ENCODE measurements around the gene UBA7.
"Not testable (repeated sequence)": the region's sequence is repeated elsewhere in the genome, so short reads cannot be mapped to it uniquely, and the experiment has no call there.

Gene UBA7

GRCh38 chr3:49790626-49791411 lies 22.9 kb downstream of the UBA7 start:
- Histone ChIP-seq H3K36me3 (ENCODE audit: insufficient read depth, low read length) (no peaks in the 10 kb centered on the region), H3K27me3 (ENCODE audit: insufficient read depth, low read length) (no peaks in the 10 kb centered on the region), H3K27ac (ENCODE audit: low read depth, low read length) (no peak overlapping the region), H3K4me3 (ENCODE audit: low read length) (no peak overlapping the region), H3K4me1 (ENCODE audit: insufficient read depth, low read length) (peaks cover 8% of the 10 kb centered on the region; the same call in 1 of the 2 replicates), H3K9ac (ENCODE audit: low read depth, low read length) (no peak overlapping the region), H3K9me3 (ENCODE audit: insufficient read depth, low read depth, low read length) (no peaks in the 10 kb centered on the region)
- 68% methylated on average over 7 of the region's 9 CpGs for WGBS

- Histone ChIP-seq H3K27me3 (ENCODE audit: insufficient read depth, low read length) (no peaks in the 10 kb centered on the region), H3K9ac (ENCODE audit: low read depth, low read length) (no peak overlapping the region), H3K36me3 (ENCODE audit: insufficient read depth, low read length) (peaks cover 4% of the 10 kb centered on the region; the same call in 1 of the 2 replicates), H3K9me3 (ENCODE audit: insufficient read depth, low read depth, low read length) (no peaks in the 10 kb centered on the region), H3K4me1 (ENCODE audit: insufficient read depth, low read length) (peaks cover 12% of the 10 kb centered on the region; the same call in 1 of the 2 replicates), H3K27ac (ENCODE audit: low read depth, low read length) (no peak overlapping the region), H3K4me3 (ENCODE audit: low read length) (no peak overlapping the region)
- WGBS: 96% methylated on average over 2 of the region's 2 CpGs
Observed at GRCh38 chr3:49788056-49788455, 25.7 kb downstream of the UBA7 start.

GRCh38 chr3:49787536-49787935 lies 26.2 kb downstream of the UBA7 start:
- no peaks in the 10 kb centered on the region for H3K9me3 ChIP-seq (ENCODE audit: insufficient read depth, low read depth, low read length)
- peaks cover 4% of the 10 kb centered on the region; the same call in 1 of the 2 replicates for H3K36me3 ChIP-seq (ENCODE audit: insufficient read depth, low read length)
- H3K27me3 ChIP-seq (ENCODE audit: insufficient read depth, low read length): no peaks in the 10 kb centered on the region
- peaks cover 12% of the 10 kb centered on the region; the same call in 1 of the 2 replicates for H3K4me1 ChIP-seq (ENCODE audit: insufficient read depth, low read length)
- WGBS: 94% methylated on average over 5 of the region's 5 CpGs
- H3K27ac ChIP-seq (ENCODE audit: low read depth, low read length): no peak overlapping the region
- no peak overlapping the region for H3K9ac ChIP-seq (ENCODE audit: low read depth, low read length)
- H3K4me3 ChIP-seq (ENCODE audit: low read length): no peak overlapping the region

- Histone ChIP-seq H3K9ac (ENCODE audit: low read depth, low read length) (no peak overlapping the region), H3K9me3 (ENCODE audit: insufficient read depth, low read depth, low read length) (no peaks in the 10 kb centered on the region), H3K27ac (ENCODE audit: low read depth, low read length) (no peak overlapping the region), H3K4me3 (ENCODE audit: low read length) (peak overlapping the region; percentile 90; the same call in 1 of the 2 replicates), H3K27me3 (ENCODE audit: insufficient read depth, low read length) (no peaks in the 10 kb centered on the region), H3K4me1 (ENCODE audit: insufficient read depth, low read length) (peaks cover 12% of the 10 kb centered on the region; the same call in 1 of the 2 replicates), H3K36me3 (ENCODE audit: insufficient read depth, low read length) (peaks cover 4% of the 10 kb centered on the region; the same call in 1 of the 2 replicates)
- WGBS: 91% methylated on average over 3 of the region's 3 CpGs
Observed at GRCh38 chr3:49787182-49787464, 26.6 kb downstream of the UBA7 start.

- Histone ChIP-seq H3K9ac (ENCODE audit: low read depth, low read length) (peak within 1 kb of the TSS; percentile 67), H3K27me3 (ENCODE audit: insufficient read depth, low read length) (no peaks in the 10 kb centered on the region), H3K9me3 (ENCODE audit: insufficient read depth, low read depth, low read length) (no peaks in the 10 kb centered on the region), H3K36me3 (ENCODE audit: insufficient read depth, low read length) (peaks cover 9% of the 10 kb centered on the region), H3K4me3 (ENCODE audit: low read length) (peak within 1 kb of the TSS; percentile 90), H3K4me1 (ENCODE audit: insufficient read depth, low read length) (peaks cover 12% of the 10 kb centered on the region; the same call in 1 of the 2 replicates), H3K27ac (ENCODE audit: low read depth, low read length) (peak within 1 kb of the TSS; percentile 82)
- 9% methylated on average over 55 of the region's 55 CpGs for WGBS
Observed at GRCh38 chr3:49786357-49787181, 27.2 kb downstream of the UBA7 start, which contains the start of gene IP6K1. IP6K1 (minus strand) TSS chr3:49786542; CDS start chr3:49748040, 38,502 bp downstream.

- peaks cover 12% of the 10 kb centered on the region; the same call in 1 of the 2 replicates for H3K4me1 ChIP-seq (ENCODE audit: insufficient read depth, low read length)
- H3K27me3 ChIP-seq (ENCODE audit: insufficient read depth, low read length): no peaks in the 10 kb centered on the region
- H3K36me3 ChIP-seq (ENCODE audit: insufficient read depth, low read length): peaks cover 15% of the 10 kb centered on the region
- H3K9ac ChIP-seq (ENCODE audit: low read depth, low read length): peak overlapping the region; percentile 63
- peak overlapping the region; percentile 90 for H3K4me3 ChIP-seq (ENCODE audit: low read length)
- no peaks in the 10 kb centered on the region for H3K9me3 ChIP-seq (ENCODE audit: insufficient read depth, low read depth, low read length)
- WGBS: 6% methylated on average over 50 of the region's 50 CpGs
- H3K27ac ChIP-seq (ENCODE audit: low read depth, low read length): peak overlapping the region; percentile 79
Observed at GRCh38 chr3:49785565-49786356, 28.0 kb downstream of the UBA7 start.

- not testable (repeated sequence) for H3K9ac ChIP-seq (ENCODE audit: low read depth, low read length); H3K4me1 ChIP-seq (ENCODE audit: insufficient read depth, low read length); H3K4me3 ChIP-seq (ENCODE audit: low read length); H3K27ac ChIP-seq (ENCODE audit: low read depth, low read length); H3K27me3 ChIP-seq (ENCODE audit: insufficient read depth, low read length); H3K9me3 ChIP-seq (ENCODE audit: insufficient read depth, low read depth, low read length)
- WGBS: 95% methylated on average over 9 of the region's 9 CpGs
- peaks cover 20% of the 10 kb centered on the region for H3K36me3 ChIP-seq (ENCODE audit: insufficient read depth, low read length)
Observed at GRCh38 chr3:49782277-49782676, 31.5 kb downstream of the UBA7 start.

- Histone ChIP-seq H3K9ac (ENCODE audit: low read depth, low read length) (no peak overlapping the region), H3K27ac (ENCODE audit: low read depth, low read length) (no peak overlapping the region), H3K4me1 (ENCODE audit: insufficient read depth, low read length) (0 out of 2 replicates have a peak, but pooled peaks cover 4% of the 10 kb centered on the region), H3K36me3 (ENCODE audit: insufficient read depth, low read length) (peaks cover 24% of the 10 kb centered on the region), H3K4me3 (ENCODE audit: low read length) (no peak overlapping the region), H3K27me3 (ENCODE audit: insufficient read depth, low read length) (no peaks in the 10 kb centered on the region), H3K9me3 (ENCODE audit: insufficient read depth, low read depth, low read length) (no peaks in the 10 kb centered on the region)
- WGBS: 91% methylated on average over 4 of the region's 5 CpGs
Observed at GRCh38 chr3:49781415-49782199, 32.1 kb downstream of the UBA7 start.

- peaks cover 26% of the 10 kb centered on the region for H3K36me3 ChIP-seq (ENCODE audit: insufficient read depth, low read length)
- not testable (repeated sequence) for H3K9me3 ChIP-seq (ENCODE audit: insufficient read depth, low read depth, low read length); H3K4me3 ChIP-seq (ENCODE audit: low read length); H3K27ac ChIP-seq (ENCODE audit: low read depth, low read length); H3K9ac ChIP-seq (ENCODE audit: low read depth, low read length); H3K4me1 ChIP-seq (ENCODE audit: insufficient read depth, low read length); H3K27me3 ChIP-seq (ENCODE audit: insufficient read depth, low read length)
- WGBS: 93% methylated on average over 9 of the region's 9 CpGs
Observed at GRCh38 chr3:49780975-49781365, 32.8 kb downstream of the UBA7 start.
